ENCODE measurements around the gene CUL5. TPM values are rescaled to one million over a fixed set of nuclear protein-coding genes. Genes with fewer than 3 reads are reported as not detected.

CUL5 gene
- polyA plus RNA-seq, 2 donors = 3.2 to 4.9 TPM

DNA sequence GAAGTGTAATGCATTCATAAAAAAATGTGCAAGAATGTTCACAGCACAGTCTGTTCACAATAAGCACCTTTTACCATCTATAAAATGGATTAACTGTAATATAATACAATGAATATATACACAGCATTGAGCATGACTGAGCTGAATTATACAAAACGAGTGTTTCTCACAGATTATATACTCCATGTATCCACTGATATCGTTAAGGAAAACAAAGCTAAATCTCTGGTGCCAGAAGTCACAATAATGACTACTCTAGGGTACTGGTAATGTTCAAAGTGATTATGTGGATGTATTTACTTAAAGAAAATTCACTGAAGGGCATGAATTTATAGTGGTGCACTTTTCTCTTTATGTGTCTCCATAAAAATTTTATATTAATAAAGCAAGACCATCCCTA lies 145.9 kb downstream of the CUL5 start:
- H3K4me1 ChIP-seq (ENCODE audit: control insufficient read depth in 2 of 2, insufficient read depth in 2 of 2, low read length in 1 of 2) = no peaks in the 10 kb centered on the region

More for the DNA sequence above, 145.9 kb downstream of the CUL5 start:
- 77 to 78% methylated on average over 2 of the region's 2 CpGs for WGBS, 2 donors
- no peak overlapping the region for H3K27ac ChIP-seq (ENCODE audit: low read depth in 2 of 2, low read length in 1 of 2)
- peaks cover 0 to 3% of the 10 kb centered on the region in 2 donors for H3K36me3 ChIP-seq (ENCODE audit: control insufficient read depth in 2 of 2, insufficient read depth in 2 of 2, low read length in 1 of 2)
- no peak overlapping the region for H3K4me3 ChIP-seq (ENCODE audit: low read depth in 1 of 2, low read length in 2 of 2)
- H3K9me3 ChIP-seq (ENCODE audit: control insufficient read depth in 2 of 2, insufficient read depth in 1 of 2, low read depth in 1 of 2, low read length in 1 of 2) = no peaks in the 10 kb centered on the region
- H3K27me3 ChIP-seq (ENCODE audit: control insufficient read depth in 1 of 2, insufficient read depth in 2 of 2, low read length in 2 of 2) = no peaks in the 10 kb centered on the region

Other genes starting within 250 kb of the CUL5 start
- gene SLC35F2, start 150.1 kb upstream of the CUL5 start, polyA plus RNA-seq = 10 to 100 TPM in 1 of 2 donors, 1 to 10 TPM in 1; 9.3 to 12.6 TPM
- gene RAB39A, start 80.5 kb upstream of the CUL5 start, polyA plus RNA-seq = under 1 TPM in 1 of 2 donors, not detected in 1; 0.04 TPM
- gene ACAT1, start 112.7 kb downstream of the CUL5 start, polyA plus RNA-seq = 10 to 100 TPM; 20.7 to 38.0 TPM
- gene NPAT, start 213.7 kb downstream of the CUL5 start, polyA plus RNA-seq = 1 to 10 TPM; 2.0 to 2.5 TPM
- 1 to 10 TPM; 6.6 to 8.3 TPM for gene ATM, start 214.2 kb downstream of the CUL5 start, polyA plus RNA-seq